WERI-Rb-1 (cell line): ENCODE data around the gene CIROP.

Experiments used
- DNase-seq: peaks from one replicate; pipeline ENCODE4 v3.0.0-alpha.2; 2020
- H3K27ac ChIP-seq: fragments of 250-450 bp; sonication (Bioruptor Pico); 2 replicates; pipeline ENCODE4 v1.5.1; 2020; ENCODE audit warnings: mild to moderate bottlenecking, moderate library complexity
- H3K27me3 ChIP-seq: fragments of 250-450 bp; sonication (Bioruptor Pico); 2 replicates; pipeline ENCODE4 v1.5.1; 2021; ENCODE audit warnings: mild to moderate bottlenecking, low read depth, moderate library complexity; ENCODE audit not compliant: insufficient read depth, severe bottlenecking
- H3K36me3 ChIP-seq: fragments of 250-450 bp; sonication (Bioruptor Pico); 2 replicates; pipeline ENCODE4 v1.5.1; 2020; ENCODE audit warnings: mild to moderate bottlenecking, moderate library complexity
- H3K4me3 ChIP-seq: 2 replicates; pipeline ENCODE4 v1.5.1; 2011; ENCODE audit warnings: low read depth, mild to moderate bottlenecking, control low read depth, low read length
- H3K9me3 ChIP-seq: fragments of 250-450 bp; sonication (Bioruptor Pico); 2 replicates; pipeline ENCODE4 v1.5.1; 2021; ENCODE audit warnings: mild to moderate bottlenecking, moderate library complexity; ENCODE audit not compliant: severe bottlenecking
- CTCF ChIP-seq: IDR thresholded peaks from 2 replicates; pipeline ENCODE4 v1.5.1; 2011; ENCODE audit warnings: low read depth, mild to moderate bottlenecking, control low read depth, inconsistent platforms, low read length

Gene CIROP

GRCh38 chr14:23074906-23075305, 29.9 kb downstream of the CIROP start:
- Histone ChIP-seq H3K9me3 (no peaks in the 10 kb centered on the region), H3K27ac (no peak overlapping the region), H3K4me3 (no peak overlapping the region), H3K36me3 (peaks cover 69% of the 10 kb centered on the region), H3K27me3 (no peaks in the 10 kb centered on the region)
- no peak for DNase-seq
- no peak for TF ChIP-seq CTCF

GRCh38 chr14:23071921-23072539, 32.8 kb downstream of the CIROP start:
- no peak for DNase-seq
- Histone ChIP-seq H3K36me3 (peaks cover 62% of the 10 kb centered on the region), H3K27ac (peak overlapping the region; percentile 86), H3K9me3 (no peaks in the 10 kb centered on the region), H3K4me3 (peak overlapping the region; percentile 99), H3K27me3 (no peaks in the 10 kb centered on the region)
- TF ChIP-seq CTCF, result no peak

GRCh38 chr14:23071244-23071920, 33.4 kb downstream of the CIROP start:
- no peaks in the 10 kb centered on the region for H3K9me3 ChIP-seq
- H3K27me3 ChIP-seq, result no peaks in the 10 kb centered on the region
- H3K36me3 ChIP-seq, result peaks cover 62% of the 10 kb centered on the region
- H3K4me3 ChIP-seq, result peak overlapping the region; percentile 99
- DNase-seq, result peak; percentile 94
- TF ChIP-seq CTCF, result 0 out of 2 replicates have a peak, but pooled peaks have one; percentile 0
- H3K27ac ChIP-seq, result peak overlapping the region; percentile 86

- Histone ChIP-seq H3K4me3 (peak overlapping the region; percentile 99), H3K36me3 (peaks cover 62% of the 10 kb centered on the region), H3K9me3 (no peaks in the 10 kb centered on the region), H3K27me3 (no peaks in the 10 kb centered on the region), H3K27ac (peak overlapping the region; percentile 86)
- no peak for DNase-seq
- TF ChIP-seq CTCF, result no peak
Observed at GRCh38 chr14:23070262-23071129, 34.3 kb downstream of the CIROP start.

- Histone ChIP-seq H3K36me3 (peaks cover 65% of the 10 kb centered on the region), H3K27ac (peak overlapping the region; percentile 67), H3K9me3 (no peaks in the 10 kb centered on the region), H3K27me3 (no peaks in the 10 kb centered on the region), H3K4me3 (no peak overlapping the region)
- DNase-seq, result no peak
- TF ChIP-seq CTCF, result no peak
Observed at GRCh38 chr14:23069413-23069806, 35.4 kb downstream of the CIROP start.
